T-helper 1 cell treated with Interleukin-12 subunit alpha and Interleukin-12 subunit beta and Interleukin-4 antibody, amounts not matched to agents 30 μg/mL and 1 μg/mL, for 36 hours (primary cell): ENCODE data around the gene WNT3.
"Not testable (repeated sequence)": the region's sequence is repeated elsewhere in the genome, so short reads cannot be mapped to it uniquely, and the experiment has no call there.

ENCODE experiments used
- H3K27ac Mint-ChIP-seq: one replicate; pipeline ENCODE4 v1.8.0; 2021; ENCODE audit warnings: mild to moderate bottlenecking, mixed read lengths
- H3K27me3 Mint-ChIP-seq: one replicate; pipeline ENCODE4 v1.8.0; 2021; ENCODE audit warnings: low read depth, mixed read lengths
- H3K36me3 Mint-ChIP-seq: one replicate; pipeline ENCODE4 v1.8.0; 2021; ENCODE audit warnings: low read depth, mixed read lengths
- H3K4me1 Mint-ChIP-seq: one replicate; pipeline ENCODE4 v1.8.0; 2021; ENCODE audit warnings: low read depth, mixed read lengths
- H3K4me3 Mint-ChIP-seq: one replicate; pipeline ENCODE4 v1.8.0; 2021; ENCODE audit warnings: mild to moderate bottlenecking, moderate library complexity, mixed read lengths
- H3K9me3 Mint-ChIP-seq: one replicate; pipeline ENCODE4 v1.8.0; 2021; ENCODE audit warnings: mixed read lengths

Gene WNT3

GRCh38 chr17:46847204-46848191 is 29.0 kb upstream of the WNT3 start:
- Mint-ChIP-seq H3K27me3 (peaks cover 67% of the 10 kb centered on the region), H3K4me1 (no peaks in the 10 kb centered on the region)

GRCh38 chr17:46842835-46843234 is 24.3 kb upstream of the WNT3 start:
- Mint-ChIP-seq H3K9me3 (peaks cover 13% of the 10 kb centered on the region), H3K36me3 (peaks cover 2% of the 10 kb centered on the region), H3K4me3 (no peak overlapping the region), H3K27ac (no peak overlapping the region), H3K4me1 (no peaks in the 10 kb centered on the region), H3K27me3 (peaks cover 40% of the 10 kb centered on the region)

More at GRCh38 chr17:46847204-46848191, 29.0 kb upstream of the WNT3 start:
- Mint-ChIP-seq H3K9me3 (peaks cover 11% of the 10 kb centered on the region), H3K27ac (no peak overlapping the region), H3K4me3 (no peak overlapping the region), H3K36me3 (peaks cover 2% of the 10 kb centered on the region)

DNA sequence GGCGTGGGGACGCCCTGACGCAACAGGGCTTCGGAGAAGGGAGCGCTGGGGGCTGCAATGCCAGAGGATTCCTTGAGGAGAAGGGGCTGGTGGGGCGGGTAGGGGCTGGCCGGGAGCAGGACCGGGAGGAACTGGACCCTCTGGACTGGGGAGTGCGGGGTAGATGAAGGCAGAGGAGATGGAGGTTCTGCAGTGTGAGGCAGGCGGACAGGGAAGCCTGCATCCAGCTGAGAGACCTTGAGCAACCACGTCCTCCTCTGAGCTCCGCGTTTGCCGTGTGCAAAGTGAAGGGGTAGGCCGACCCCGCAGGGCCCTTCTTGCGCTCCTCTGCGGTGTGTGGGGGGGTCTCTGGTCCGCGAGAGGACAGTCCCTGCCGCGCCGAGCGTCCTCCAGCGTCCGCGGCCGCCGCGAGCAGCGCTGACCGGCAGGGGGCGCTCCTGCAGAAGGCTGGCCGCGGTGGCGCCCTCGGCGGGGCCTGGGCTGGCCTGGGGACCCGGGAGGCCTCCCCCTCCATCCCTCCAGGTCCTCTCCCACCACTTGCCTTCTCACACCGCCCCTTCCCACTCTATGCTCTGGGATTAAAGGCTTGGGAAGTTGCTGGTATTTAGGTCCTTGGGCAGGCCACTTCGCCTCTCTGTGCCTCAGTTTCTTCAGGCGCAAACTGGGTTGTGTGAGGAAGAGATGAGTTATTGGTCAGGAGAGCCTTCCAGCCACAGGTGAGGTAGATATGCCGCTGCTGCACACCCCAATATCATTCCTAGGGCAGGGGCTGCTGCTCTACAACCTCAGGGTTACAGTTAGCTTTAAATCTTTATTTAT is 23.3 kb upstream of the WNT3 start:
- Mint-ChIP-seq H3K4me3 (no peak overlapping the region), H3K36me3 (peaks cover 2% of the 10 kb centered on the region), H3K9me3 (peaks cover 13% of the 10 kb centered on the region), H3K27me3 (peaks cover 30% of the 10 kb centered on the region), H3K4me1 (no peaks in the 10 kb centered on the region), H3K27ac (no peak overlapping the region)

- H3K27ac Mint-ChIP-seq, H3K36me3 Mint-ChIP-seq, H3K4me1 Mint-ChIP-seq, H3K4me3 Mint-ChIP-seq: not testable (repeated sequence)
- peaks cover 13% of the 10 kb centered on the region for H3K9me3 Mint-ChIP-seq
- H3K27me3 Mint-ChIP-seq: peaks cover 31% of the 10 kb centered on the region
Observed at GRCh38 chr17:46840596-46840995, 22.1 kb upstream of the WNT3 start.

- Mint-ChIP-seq H3K4me1 (no peaks in the 10 kb centered on the region), H3K9me3 (peaks cover 13% of the 10 kb centered on the region), H3K27me3 (peaks cover 28% of the 10 kb centered on the region), H3K36me3 (peaks cover 2% of the 10 kb centered on the region), H3K4me3 (no peak overlapping the region), H3K27ac (no peak overlapping the region)
Observed at GRCh38 chr17:46839211-46839610, 20.7 kb upstream of the WNT3 start.

GRCh38 chr17:46837521-46837920 is 19.0 kb upstream of the WNT3 start:
- Mint-ChIP-seq H3K27me3 (peaks cover 23% of the 10 kb centered on the region), H3K36me3 (no peaks in the 10 kb centered on the region), H3K27ac (no peak overlapping the region), H3K4me3 (no peak overlapping the region), H3K4me1 (no peaks in the 10 kb centered on the region), H3K9me3 (peaks cover 2% of the 10 kb centered on the region)

GRCh38 chr17:46836500-46836899 is 18.0 kb upstream of the WNT3 start:
- H3K4me1 Mint-ChIP-seq: no peaks in the 10 kb centered on the region
- no peaks in the 10 kb centered on the region for H3K36me3 Mint-ChIP-seq
- peaks cover 17% of the 10 kb centered on the region for H3K27me3 Mint-ChIP-seq
- no peaks in the 10 kb centered on the region for H3K9me3 Mint-ChIP-seq
- H3K4me3 Mint-ChIP-seq: no peak overlapping the region
- no peak overlapping the region for H3K27ac Mint-ChIP-seq

DNA sequence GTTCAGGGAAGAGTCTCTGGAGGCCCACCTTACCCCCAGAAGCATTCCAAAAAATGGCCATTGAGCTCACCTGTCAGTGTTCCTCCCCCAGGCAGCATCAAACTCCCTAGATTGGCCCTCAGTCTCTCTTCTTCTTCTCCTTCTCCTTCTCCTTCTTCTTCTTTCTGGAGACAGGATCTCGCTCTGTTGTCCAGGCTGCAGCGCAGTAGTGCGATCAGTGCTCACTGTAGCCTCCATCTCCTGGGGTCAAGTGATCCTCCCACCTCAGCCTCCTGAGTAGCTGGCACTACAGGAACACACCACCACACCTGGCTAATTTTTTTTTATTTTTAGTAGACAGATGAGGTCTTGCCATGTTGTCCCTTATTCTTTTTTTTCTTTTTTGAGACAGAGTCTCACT is 16.4 kb upstream of the WNT3 start:
- Mint-ChIP-seq H3K4me1 (no peaks in the 10 kb centered on the region), H3K27me3 (peaks cover 11% of the 10 kb centered on the region), H3K9me3 (no peaks in the 10 kb centered on the region), H3K4me3 (no peak overlapping the region), H3K27ac (no peak overlapping the region), H3K36me3 (no peaks in the 10 kb centered on the region)

- Mint-ChIP-seq H3K4me3 (no peak overlapping the region), H3K27ac (no peak overlapping the region), H3K36me3 (no peaks in the 10 kb centered on the region), H3K27me3 (peaks cover 18% of the 10 kb centered on the region), H3K4me1 (no peaks in the 10 kb centered on the region), H3K9me3 (no peaks in the 10 kb centered on the region)
Observed at GRCh38 chr17:46833840-46834208, 15.3 kb upstream of the WNT3 start.

- no peak overlapping the region for H3K27ac Mint-ChIP-seq
- no peaks in the 10 kb centered on the region for H3K4me1 Mint-ChIP-seq
- no peaks in the 10 kb centered on the region for H3K9me3 Mint-ChIP-seq
- H3K27me3 Mint-ChIP-seq: peaks cover 21% of the 10 kb centered on the region
- no peak overlapping the region for H3K4me3 Mint-ChIP-seq
- no peaks in the 10 kb centered on the region for H3K36me3 Mint-ChIP-seq
Observed at GRCh38 chr17:46832945-46833839, 14.7 kb upstream of the WNT3 start.

DNA sequence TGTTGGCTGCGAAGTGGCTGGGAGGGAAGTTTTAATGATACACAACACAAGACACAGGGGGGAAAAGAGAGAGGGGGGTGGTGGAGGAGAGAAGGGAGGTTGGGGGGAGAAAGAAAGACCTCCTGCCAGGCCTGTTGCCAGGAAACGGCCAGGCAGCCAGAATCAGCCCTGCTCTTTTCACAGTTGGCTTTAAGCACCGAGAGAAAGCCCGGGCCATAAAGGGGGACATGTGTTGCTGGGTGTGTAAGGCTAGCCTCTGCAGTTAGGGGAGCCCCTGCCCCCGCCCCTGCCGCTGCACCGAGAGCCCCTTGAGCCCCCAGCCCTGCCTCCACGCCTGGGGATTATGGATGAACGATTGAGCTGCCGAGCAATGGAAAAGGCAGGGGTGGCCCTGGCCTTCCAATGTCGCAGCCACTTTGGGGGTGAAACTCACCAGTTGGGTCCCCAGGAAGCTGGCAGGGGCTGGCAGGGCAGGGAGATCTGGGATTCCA is 13.9 kb upstream of the WNT3 start:
- Mint-ChIP-seq H3K4me3 (no peak overlapping the region), H3K9me3 (no peaks in the 10 kb centered on the region), H3K36me3 (no peaks in the 10 kb centered on the region), H3K27ac (no peak overlapping the region), H3K4me1 (no peaks in the 10 kb centered on the region), H3K27me3 (peaks cover 23% of the 10 kb centered on the region)

GRCh38 chr17:46831573-46832330 is 13.3 kb upstream of the WNT3 start:
- H3K9me3 Mint-ChIP-seq: no peaks in the 10 kb centered on the region
- H3K36me3 Mint-ChIP-seq: no peaks in the 10 kb centered on the region
- no peak overlapping the region for H3K4me3 Mint-ChIP-seq
- H3K27me3 Mint-ChIP-seq: peaks cover 23% of the 10 kb centered on the region
- no peaks in the 10 kb centered on the region for H3K4me1 Mint-ChIP-seq
- H3K27ac Mint-ChIP-seq: no peak overlapping the region

- H3K27ac Mint-ChIP-seq: no peak overlapping the region
- H3K4me1 Mint-ChIP-seq: no peaks in the 10 kb centered on the region
- peaks cover 28% of the 10 kb centered on the region for H3K27me3 Mint-ChIP-seq
- no peaks in the 10 kb centered on the region for H3K9me3 Mint-ChIP-seq
- no peak overlapping the region for H3K4me3 Mint-ChIP-seq
- no peaks in the 10 kb centered on the region for H3K36me3 Mint-ChIP-seq
Observed at GRCh38 chr17:46827274-46827673, 8.8 kb upstream of the WNT3 start.
